Left lung (tissue), 10 donors: ENCODE measurements around the gene MARS2. TPM values are rescaled to one million over a fixed set of nuclear protein-coding genes. Genes with fewer than 3 reads are reported as not detected.

Experiments used
- ATAC-seq: fragments of 200-7000 bp; cut with Tn5 transposase; one replicate; pipeline ENCODE4 v1.9.1; 2020; ENCODE audit warnings: moderate library complexity
- DNase-seq, 4 donors: peaks; one replicate each; pipeline ENCODE4 v3.0.0-alpha.2; 2013 to 2020
- H3K27ac ChIP-seq, 2 donors: fragments of 200-600 bp; sonication (generic) in 1 of 2; one replicate each; pipeline versions ENCODE4 v1.5.0 to v1.8.0; 2020 to 2021
- H3K27me3 ChIP-seq, 2 donors: fragments of 200-600 bp; sonication (generic) in 1 of 2; one replicate each; pipeline versions ENCODE4 v1.5.0 to v1.8.0; 2020 to 2021
- H3K36me3 ChIP-seq, 2 donors: fragments of 200-600 bp; sonication (generic) in 1 of 2; one replicate each; pipeline versions ENCODE4 v1.5.0 to v1.8.0; 2020 to 2021
- H3K4me1 ChIP-seq, 2 donors: fragments of 200-600 bp; one replicate each; pipeline ENCODE4 v1.8.0; 2021
- H3K4me3 ChIP-seq, 2 donors: fragments of 200-600 bp; sonication (generic) in 1 of 2; one replicate each; pipeline versions ENCODE4 v1.5.0 to v1.8.0; 2020 to 2021; ENCODE audit warnings: mild to moderate bottlenecking in 1 of 2
- H3K9me3 ChIP-seq, 2 donors: fragments of 200-600 bp; sonication (generic) in 1 of 2; one replicate each; pipeline versions ENCODE4 v1.5.0 to v1.8.0; 2020 to 2021
- CTCF ChIP-seq, 2 donors: fragments of 200-600 bp; sonication (generic) in 1 of 2; IDR thresholded peaks; one replicate each; pipeline versions ENCODE4 v1.5.0 to v1.8.0; 2021; ENCODE audit warnings: antibody characterized with exemption in 2 of 2
- intact Hi-C, 2 donors: fragments of 100-400 bp; cut with DNase I; formaldehyde crosslinking; loops; one replicate each; pipeline versions ENCODE4 v1.11.2 to v1.14.2; 2022
- polyA plus RNA-seq, 6 donors: library from polyadenylated mRNA; unstranded; fragments of 120-200 nt; gene quantifications; one replicate each; pipeline ENCODE4 v1.2.1, GENCODE V29; 2013; ENCODE audit not compliant: insufficient read length in 6 of 6
- total RNA-seq, 2 donors: library from RNA; stranded (reverse); fragmentation: NEBNext Ultra II Directional; extraction: Animal tissue kit (Norgen Biotek cat#: 25700); gene quantifications; one replicate each; pipeline ENCODE4 v1.2.1, GENCODE V29; 2021
- donor health status: DM: no; HTN: yes; CAD: no.
- donor health status: DM: no; HTN: no; CAD: no.

MARS2 gene
- total and polyA plus RNA-seq, 8 donors: 3.5 to 7.8 (median 5.3) TPM

DNA sequence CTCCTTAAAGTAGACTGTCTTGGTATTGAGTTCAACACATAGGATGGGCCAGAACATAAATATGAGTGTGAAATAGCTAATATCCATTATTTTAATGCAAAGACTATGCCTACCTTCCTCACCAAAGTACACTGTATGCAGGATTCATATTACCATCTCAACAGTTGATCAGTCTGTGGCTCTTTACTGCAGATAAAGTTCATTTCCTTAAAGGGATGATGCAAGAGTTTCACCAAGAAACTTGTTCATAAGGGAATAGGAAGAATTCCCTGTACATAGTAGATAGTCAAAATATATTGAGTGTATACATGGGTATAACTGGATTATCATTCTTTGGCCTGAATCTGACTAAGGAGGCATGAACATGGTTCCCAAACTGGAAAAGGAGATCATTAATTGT, 35.0 kb downstream of the MARS2 start:
- no peak for TF ChIP-seq CTCF (IDR thresholded peaks at IDR 0.05)
- intact Hi-C loops: no loop called here
- H3K27ac ChIP-seq: no peak overlapping the region
- H3K9me3 ChIP-seq: no peaks in the 10 kb centered on the region
- DNase-seq: no peak
- no peaks in the 10 kb centered on the region for H3K4me1 ChIP-seq
- H3K36me3 ChIP-seq: no peaks in the 10 kb centered on the region
- no peak for ATAC-seq
- no peak overlapping the region for H3K4me3 ChIP-seq
- H3K27me3 ChIP-seq: no peaks in the 10 kb centered on the region

Other genes with a start within 250 kb of the MARS2 start
- gene HSPD1, start 205.5 kb upstream of the MARS2 start, total RNA-seq: 100 to 1,000 TPM; 183 to 253 TPM
- gene HSPD1, start 205.5 kb upstream of the MARS2 start, polyA plus RNA-seq: 100 to 1,000 TPM; 365 to 460 (median 447) TPM
- gene HSPE1, start 205.0 kb upstream of the MARS2 start, total RNA-seq: 10 to 100 TPM; 90.5 to 96.7 TPM
- gene HSPE1, start 205.0 kb upstream of the MARS2 start, polyA plus RNA-seq: 100 to 1,000 TPM; 141 to 172 (median 159) TPM
- 10 to 100 TPM; 23.0 to 27.7 TPM for gene MOB4, start 189.3 kb upstream of the MARS2 start, total RNA-seq
- gene MOB4, start 189.3 kb upstream of the MARS2 start, polyA plus RNA-seq: 10 to 100 TPM; 43.6 to 54.2 (median 47.7) TPM
- gene RFTN2, start 29.8 kb upstream of the MARS2 start, total RNA-seq: 10 to 100 TPM in 1 of 2 donors, 1 to 10 TPM in 1; 4.5 to 10.2 TPM
- gene RFTN2, start 29.8 kb upstream of the MARS2 start, polyA plus RNA-seq: 10 to 100 TPM; 19.6 to 35.2 (median 24.8) TPM
- gene BOLL, start 80.0 kb downstream of the MARS2 start, total RNA-seq: not detected
- under 1 TPM in 1 of 6 donors, not detected in 5; 0.10 TPM for gene BOLL, start 80.0 kb downstream of the MARS2 start, polyA plus RNA-seq
- 1 to 10 TPM; 3.4 to 3.9 TPM for gene PLCL1, start 99.2 kb downstream of the MARS2 start, total RNA-seq
- 10 to 100 TPM in 4 of 6 donors, 1 to 10 TPM in 2; 7.9 to 15.3 (median 11.9) TPM for gene PLCL1, start 99.2 kb downstream of the MARS2 start, polyA plus RNA-seq